ENCODE data around the gene C2CD4C. TPM values are rescaled to one million over a fixed set of nuclear protein-coding genes. Genes with fewer than 3 reads are reported as not detected.

The C2CD4C gene
- total RNA-seq (2021): 14.6 and 15.4 TPM in 2 replicates
- long read RNA-seq, partial matches to known transcripts: 0 of 3 reads
- long read RNA-seq, other reads (novel, unspliced or antisense): 3 of 3 reads

GRCh38 chr19:408902-409515 is at the start of gene C2CD4C:
C2CD4C (minus strand) TSS chr19:409147; CDS start chr19:408361, 786 bp downstream.
- peak; percentile 41 for DNase-seq
- Histone ChIP-seq H3K4me1 (ENCODE audit: insufficient read depth, low read length) (no peaks in the 10 kb centered on the region; the same call in 1 of the 2 replicates), H3K4ac (ENCODE audit: low read depth, low read length) (no peak within 1 kb of the TSS), H2BK5ac (ENCODE audit: insufficient read length, low read length) (no peak within 1 kb of the TSS), H2AK5ac (ENCODE audit: insufficient read length, low read length) (no peak within 1 kb of the TSS), H4K20me1 (ENCODE audit: control insufficient read depth, insufficient read depth, insufficient read length) (no peaks in the 10 kb centered on the region), H3K27me3 (ENCODE audit: insufficient read depth, low read length) (no peaks in the 10 kb centered on the region; the same call in 1 of the 2 replicates), H3K79me2 (ENCODE audit: insufficient read depth, low read length) (no peaks in the 10 kb centered on the region), H3K18ac (ENCODE audit: insufficient read length, low read depth, low read length) (no peak within 1 kb of the TSS), H2BK15ac (ENCODE audit: low read depth, low read length) (no peak within 1 kb of the TSS), H3K23ac (ENCODE audit: insufficient read length, low read depth, low read length) (no peak within 1 kb of the TSS), H4K8ac (replicated peaks; ENCODE audit: insufficient read length, low read depth, low read length) (no peak within 1 kb of the TSS), H3K79me1 (ENCODE audit: insufficient read depth, low read depth, low read length, poor library complexity, severe bottlenecking) (no peaks in the 10 kb centered on the region), H2BK120ac (ENCODE audit: low read depth, low read length, poor library complexity, severe bottlenecking) (no peak within 1 kb of the TSS), H3K14ac (ENCODE audit: insufficient read depth, low read length) (no peak within 1 kb of the TSS), H3K9ac (ENCODE audit: extremely low read depth, insufficient read length, low read length) (no peak within 1 kb of the TSS), H2BK20ac (ENCODE audit: low read depth, low read length, poor library complexity, severe bottlenecking) (no peak within 1 kb of the TSS), H3K56ac (ENCODE audit: insufficient read length, low read depth, low read length) (no peak within 1 kb of the TSS), H4K91ac (ENCODE audit: insufficient read length, low read depth, low read length) (no peak within 1 kb of the TSS), H3K4me2 (ENCODE audit: insufficient read depth, insufficient read length, low read length) (peak within 1 kb of the TSS; percentile 48), H3T11ph (ENCODE audit: low read length) (no peak within 1 kb of the TSS), H2BK12ac (ENCODE audit: insufficient read length, low read depth, low read length) (no peak within 1 kb of the TSS), H2AFZ (ENCODE audit: low read length) (no peak within 1 kb of the TSS), H4K5ac (ENCODE audit: insufficient read length, low read depth, low read length) (no peak within 1 kb of the TSS), H3K27ac (ENCODE audit: insufficient read length, low read depth, low read length) (no peak within 1 kb of the TSS), H3K9me3 (ENCODE audit: control insufficient read depth, low read depth, low read length) (no peaks in the 10 kb centered on the region), H3K23me2 (ENCODE audit: insufficient read length, low read depth, low read length, poor library complexity, severe bottlenecking) (peaks cover 5% of the 10 kb centered on the region)
- peaks cover 9 to 18% of the 10 kb centered on the region in 2 experiments for H3K4me1 Mint-ChIP-seq
- no peak for TF ChIP-seq CTCF (conservative IDR thresholded peaks at IDR 0.05)
- H3K27me3 Mint-ChIP-seq (ENCODE audit: low read depth): peaks cover 20% of the 10 kb centered on the region
- peak within 1 kb of the TSS; percentile 75 to 89 for H3K4me3 Mint-ChIP-seq
- WGBS (ENCODE audit: extremely low coverage, insufficient read length, low lambda C conversion rate): no CpG with 5 or more reads among the region's 80 CpGs
- peak within 1 kb of the TSS in 1 of 3 experiments; percentile 46; a peak in 1 of 7 replicates for H3K27ac Mint-ChIP-seq
- no peaks in the 10 kb centered on the region for H3K9me3 Mint-ChIP-seq
- 0 out of 7 replicates have a peak, but pooled peaks cover 0 to 2% (median 0%) of the 10 kb centered on the region in 3 experiments for H3K36me3 Mint-ChIP-seq (ENCODE audit: insufficient read depth in 1 of 3, low read depth in 3 of 3)
